NCI-H1694 (cell line): ENCODE data around the gene NATD1.
"Not testable (repeated sequence)": the region's sequence is repeated elsewhere in the genome, so short reads cannot be mapped to it uniquely, and the experiment has no call there.

Source experiments
- DNase-seq: peaks from one replicate; lab custom pipeline; 2025; lab: John Stamatoyannopoulos, UW

The NATD1 gene

DNA sequence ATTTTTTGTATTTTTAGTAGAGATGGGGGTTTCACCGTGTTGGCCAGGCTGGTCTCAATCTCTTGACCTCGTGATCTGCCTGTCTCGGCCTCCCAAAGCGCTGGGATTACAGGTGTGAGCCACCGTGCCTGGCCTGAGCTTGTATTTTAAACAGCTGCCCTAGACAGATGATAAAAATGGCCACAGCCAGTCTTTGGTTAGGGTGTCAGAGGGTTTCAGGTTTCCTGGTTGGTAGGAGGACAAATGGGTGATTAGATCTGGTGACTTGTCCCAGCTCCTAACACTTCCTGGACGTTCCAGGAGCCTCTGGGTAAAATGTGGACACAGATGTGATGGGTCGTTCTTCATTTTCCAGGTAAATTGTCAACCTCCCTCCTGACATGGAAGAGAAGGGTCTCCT is 60.8 kb downstream of the NATD1 start:
- not testable (repeated sequence) for DNase-seq

DNA sequence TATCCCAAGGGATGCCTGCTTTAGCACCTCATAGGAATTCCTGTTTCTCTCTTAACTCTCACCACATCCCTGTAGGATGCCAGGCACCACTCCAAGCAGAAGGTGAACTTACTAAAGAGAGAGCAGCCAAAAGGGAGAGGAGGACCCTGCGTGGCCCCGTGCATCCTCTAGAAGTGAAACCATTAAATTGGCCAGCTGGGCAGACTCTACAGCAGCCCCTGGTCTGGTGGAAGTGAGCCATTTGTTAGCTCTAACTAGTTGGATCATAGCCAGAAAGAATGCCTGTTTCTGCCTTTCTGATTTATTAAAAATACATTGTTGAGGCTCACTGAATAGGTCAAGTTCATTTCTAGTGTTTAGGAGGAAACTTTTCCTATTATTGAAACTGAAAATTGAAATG is 61.5 kb downstream of the NATD1 start:
- no peak for DNase-seq

GRCh38 chr17:21190078-21190477 is 63.1 kb downstream of the NATD1 start:
- DNase-seq, result no peak

DNA sequence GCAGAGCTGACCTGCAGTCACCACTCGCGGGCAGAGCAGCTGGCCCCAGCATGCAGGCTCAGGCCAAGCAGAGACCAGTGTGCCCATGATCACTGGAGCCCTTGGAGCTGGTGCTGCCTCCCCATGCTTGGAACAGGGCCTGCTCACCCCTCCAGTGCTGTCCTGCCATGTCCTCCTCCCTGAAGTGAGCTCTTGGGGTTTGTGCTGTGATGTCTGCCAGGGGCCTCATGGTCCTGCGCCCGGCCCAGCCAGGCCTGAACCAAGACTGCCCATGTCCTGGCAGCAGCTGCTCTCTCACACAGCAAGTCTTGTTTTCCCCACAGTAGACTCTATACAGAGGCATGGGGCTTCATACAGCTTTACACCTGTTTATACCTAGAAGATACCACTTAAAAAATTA is 63.8 kb downstream of the NATD1 start:
- no peak for DNase-seq
